Gastroesophageal sphincter (tissue), 4 donors: ENCODE data around the gene SV2C. TPM values are rescaled to one million over a fixed set of nuclear protein-coding genes. Genes with fewer than 3 reads are reported as not detected.

Experiments
- ATAC-seq: fragments of 150-250 bp; one replicate; pipeline ENCODE4 v1.9.1; 2016; ENCODE audit warnings: mild to moderate bottlenecking, moderate library complexity
- H3K27ac ChIP-seq, 4 donors: fragments of 200-600 bp; sonication (generic) in 3 of 4; 1 replicate in 3 of 4; 2 replicates in 1 of 4; pipeline ENCODE4 v1.5.1; 2016 to 2019
- H3K27me3 ChIP-seq: fragments of 200-600 bp; sonication (generic); one replicate; pipeline ENCODE4 v1.5.1; 2019
- H3K36me3 ChIP-seq, 2 donors: fragments of 200-600 bp; sonication (generic); one replicate each; pipeline ENCODE4 v1.5.1; 2019; ENCODE audit warnings: control low read depth in 1 of 2
- H3K4me1 ChIP-seq, 3 donors: fragments of 200-600 bp; sonication (generic); 1 replicate in 2 of 3; 2 replicates in 1 of 3; pipeline ENCODE4 v1.5.1; 2016 to 2019; ENCODE audit warnings: control low read depth in 2 of 3
- H3K4me3 ChIP-seq, 2 donors: fragments of 200-600 bp; sonication (generic); one replicate each; pipeline ENCODE4 v1.5.1; 2019; ENCODE audit warnings: mild to moderate bottlenecking in 1 of 2, moderate library complexity in 1 of 2
- H3K9me3 ChIP-seq, 3 donors: fragments of 200-600 bp; sonication (generic); one replicate each; pipeline ENCODE4 v1.5.1; 2017 to 2019; ENCODE audit warnings: control low read depth in 2 of 3
- CTCF ChIP-seq, 4 experiments: fragments of 200-600 bp in 2 of 4; fragments of 450-650 bp in 2 of 4; sonication (generic) in 1 of 4; IDR thresholded peaks; one replicate each; pipeline ENCODE4 v1.5.1; 2017 to 2019; ENCODE audit warnings: antibody characterized with exemption in 4 of 4, mild to moderate bottlenecking in 2 of 4, moderate library complexity in 2 of 4
- EP300 ChIP-seq: sonication (generic); formaldehyde crosslinking; IDR thresholded peaks from one replicate; pipeline ENCODE4 v1.6.1; 2017; ENCODE audit warnings: antibody characterized with exemption, mild to moderate bottlenecking
- POLR2A ChIP-seq, 2 donors: fragments of 450-650 bp; IDR thresholded peaks; one replicate each; pipeline ENCODE4 v1.6.1; 2017; ENCODE audit warnings: antibody characterized with exemption in 2 of 2, mild to moderate bottlenecking in 2 of 2, moderate library complexity in 1 of 2
- POLR2AphosphoS5 ChIP-seq: sonication (generic); formaldehyde crosslinking; IDR thresholded peaks from one replicate; pipeline ENCODE4 v1.6.1; 2017; ENCODE audit warnings: antibody characterized with exemption
- WGBS, 2 donors: methylation state at CpG; one replicate each; pipeline ENCODE4 v1.1.5; 2018; ENCODE audit warnings: low coverage in 1 of 2; 5-methylcytosine and 5-hydroxymethylcytosine counted together
- total RNA-seq, 4 donors: library from RNA; depleted of rRNA; stranded (reverse); fragments of >200 nt; gene quantifications; one replicate each; pipeline ENCODE4 v1.1.0, GENCODE V29; 2016

The SV2C gene
- total RNA-seq, 4 donors from 2014 or later, result 0.16 to 0.67 (median 0.39) TPM

- no peak for ATAC-seq
- 47 to 49% methylated on average over 3 of the region's 3 CpGs for WGBS, 2 donors
These were observed 69.0 kb downstream of the SV2C start for GRCh38 chr5:76152161-76152560.

GRCh38 chr5:76152700-76153099 lies 69.5 kb downstream of the SV2C start:
- 0 to 88% methylated on average over 1 of the region's 1 CpG for WGBS, 2 donors
- no peak overlapping the region for H3K4me3 ChIP-seq
- H3K27ac ChIP-seq, result no peak overlapping the region
- H3K36me3 ChIP-seq, result no peaks in the 10 kb centered on the region
- H3K27me3 ChIP-seq, result no peaks in the 10 kb centered on the region
- no peak for ATAC-seq
- peaks cover 0 to 4% (median 0%) of the 10 kb centered on the region in 3 donors for H3K9me3 ChIP-seq
- TF ChIP-seq EP300 (no peak), POLR2A (IDR thresholded peaks at IDR 0.05) (no peak), CTCF (IDR thresholded peaks at IDR 0.05) (no peak), POLR2AphosphoS5 (no peak)
- no peaks in the 10 kb centered on the region for H3K4me1 ChIP-seq

More at GRCh38 chr5:76152161-76152560, 69.0 kb downstream of the SV2C start:
- H3K36me3 ChIP-seq, result no peaks in the 10 kb centered on the region
- H3K4me3 ChIP-seq, result no peak overlapping the region
- peaks cover 0 to 4% (median 0%) of the 10 kb centered on the region in 3 donors for H3K9me3 ChIP-seq
- H3K4me1 ChIP-seq, result no peaks in the 10 kb centered on the region
- TF ChIP-seq POLR2AphosphoS5 (no peak), POLR2A (IDR thresholded peaks at IDR 0.05) (no peak), CTCF (IDR thresholded peaks at IDR 0.05) (no peak), EP300 (no peak)
- no peaks in the 10 kb centered on the region for H3K27me3 ChIP-seq
- no peak overlapping the region for H3K27ac ChIP-seq

- WGBS, 2 donors, result no CpG with 5 or more reads among the region's 2 CpGs
- no peak for ATAC-seq
- no peaks in the 10 kb centered on the region for H3K27me3 ChIP-seq
- H3K4me3 ChIP-seq, result no peak overlapping the region
- H3K9me3 ChIP-seq, result peaks cover 0 to 4% (median 0%) of the 10 kb centered on the region in 3 donors
- TF ChIP-seq EP300 (no peak), POLR2A (IDR thresholded peaks at IDR 0.05) (no peak), CTCF (IDR thresholded peaks at IDR 0.05) (no peak), POLR2AphosphoS5 (no peak)
- H3K27ac ChIP-seq, result no peak overlapping the region
- H3K36me3 ChIP-seq, result no peaks in the 10 kb centered on the region
- H3K4me1 ChIP-seq, result no peaks in the 10 kb centered on the region
These were observed 70.1 kb downstream of the SV2C start for GRCh38 chr5:76153271-76153670.

- no peaks in the 10 kb centered on the region for H3K27me3 ChIP-seq
- no peak overlapping the region for H3K27ac ChIP-seq
- H3K4me1 ChIP-seq, result no peaks in the 10 kb centered on the region
- TF ChIP-seq CTCF (IDR thresholded peaks at IDR 0.05) (no peak), POLR2AphosphoS5 (no peak), POLR2A (IDR thresholded peaks at IDR 0.05) (no peak), EP300 (no peak)
- ATAC-seq, result no peak
- 100% methylated on average over 2 of the region's 3 CpGs for WGBS, 2 donors
- H3K36me3 ChIP-seq, result no peaks in the 10 kb centered on the region
- H3K4me3 ChIP-seq, result no peak overlapping the region
- H3K9me3 ChIP-seq, result peaks cover 0 to 4% (median 0%) of the 10 kb centered on the region in 3 donors
These were observed 71.0 kb downstream of the SV2C start for GRCh38 chr5:76154009-76154690.

GRCh38 chr5:76155536-76155935 lies 72.4 kb downstream of the SV2C start:
- Histone ChIP-seq H3K36me3 (no peaks in the 10 kb centered on the region), H3K27ac (no peak overlapping the region), H3K9me3 (peaks cover 0 to 4% (median 0%) of the 10 kb centered on the region in 3 donors), H3K27me3 (no peaks in the 10 kb centered on the region), H3K4me3 (no peak overlapping the region), H3K4me1 (no peaks in the 10 kb centered on the region)
- 86% methylated on average over 1 of the region's 1 CpG; no CpG with 5 or more reads in 1 of the 2 donors for WGBS, 2 donors
- no peak for ATAC-seq
- no peak for TF ChIP-seq POLR2AphosphoS5
- no peak for TF ChIP-seq POLR2A (IDR thresholded peaks at IDR 0.05)
- no peak for TF ChIP-seq EP300
- TF ChIP-seq CTCF (IDR thresholded peaks at IDR 0.05), result no peak
